GM10248 (cell line): ENCODE measurements around the gene CHSY1.

Experiments
- CTCF ChIA-PET: fragments of 300-600 bp; sonication (Branson Sonifier 250); formaldehyde crosslinking; extraction: SDS; loops from one replicate; lab custom pipeline; 2021; ENCODE audit warnings: antibody characterized with exemption; lab: Yijun Ruan, JAX
- POLR2A ChIA-PET: fragments of 350-650 bp; sonication (Branson Sonifier 250); formaldehyde crosslinking; extraction: SDS; loops from one replicate; lab custom pipeline; 2020; ENCODE audit warnings: antibody characterized with exemption; lab: Yijun Ruan, JAX
- DNase-seq: peaks from one replicate; pipeline ENCODE4 v3.0.0; 2012; ENCODE audit errors: extremely low spot score
- CTCF ChIP-seq: IDR thresholded peaks from 2 replicates; pipeline ENCODE4 v1.5.1; 2012; ENCODE audit warnings: mild to moderate bottlenecking, low read depth; ENCODE audit errors: extremely low read depth, missing control alignments, control extremely low read depth

CHSY1 gene

GRCh38 chr15:101203029-101203573, 48.7 kb downstream of the CHSY1 start:
- CTCF ChIA-PET = no interaction called here
- DNase-seq = no peak
- no peak for TF ChIP-seq CTCF
- POLR2A ChIA-PET = no interaction called here

- no peak for TF ChIP-seq CTCF
- DNase-seq = no peak
- POLR2A ChIA-PET = interaction anchor here (1.0 kb wide), 1 partner anchor 50 kb away, joined by 6 read pairs; the partner anchor contains the start of gene CHSY1
- CTCF ChIA-PET = interaction anchor here (0.9 to 1.1 kb wide), 2 partner anchors 9 to 25 kb away, joined by 3 to 4 read pairs; no protein-coding TSS in a partner anchor
Measured at GRCh38 chr15:101201411-101202174, 50.3 kb downstream of the CHSY1 start.

GRCh38 chr15:101200181-101200580, 51.7 kb downstream of the CHSY1 start:
- DNase-seq = no peak
- ChIA-PET CTCF (no interaction called here), POLR2A (no interaction called here)
- TF ChIP-seq CTCF = no peak

- no peak for TF ChIP-seq CTCF
- ChIA-PET POLR2A (no interaction called here), CTCF (interaction anchor here (1.1 to 1.7 kb wide), 3 partner anchors 42 to 190 kb away, joined by 3 to 4 read pairs (median 3); no protein-coding TSS in a partner anchor)
- DNase-seq = no peak
Measured at GRCh38 chr15:101198800-101199199, 53.0 kb downstream of the CHSY1 start.

- CTCF ChIA-PET = interaction anchor here (1.0 to 1.8 kb wide), 7 partner anchors 9 to 190 kb away, joined by 3 to 5 read pairs (median 3); no protein-coding TSS in a partner anchor
- POLR2A ChIA-PET = no interaction called here
- DNase-seq = no peak
- no peak for TF ChIP-seq CTCF
Measured at GRCh38 chr15:101198031-101198575, 53.7 kb downstream of the CHSY1 start.

- CTCF ChIA-PET = interaction anchor here (0.7 to 2.6 kb wide), 5 partner anchors 8 to 104 kb away, joined by 3 to 7 read pairs (median 3); no protein-coding TSS in a partner anchor
- DNase-seq = no peak
- POLR2A ChIA-PET = no interaction called here
- no peak for TF ChIP-seq CTCF
Measured at GRCh38 chr15:101194546-101195125, 57.2 kb downstream of the CHSY1 start.
